ENCODE results near the gene BTG3. TPM values are rescaled to one million over a fixed set of nuclear protein-coding genes. Genes with fewer than 3 reads are reported as not detected.

The BTG3 gene
- total and polyA plus RNA-seq, 11 donors: 2.6 to 16.1 (median 6.4) TPM

DNA sequence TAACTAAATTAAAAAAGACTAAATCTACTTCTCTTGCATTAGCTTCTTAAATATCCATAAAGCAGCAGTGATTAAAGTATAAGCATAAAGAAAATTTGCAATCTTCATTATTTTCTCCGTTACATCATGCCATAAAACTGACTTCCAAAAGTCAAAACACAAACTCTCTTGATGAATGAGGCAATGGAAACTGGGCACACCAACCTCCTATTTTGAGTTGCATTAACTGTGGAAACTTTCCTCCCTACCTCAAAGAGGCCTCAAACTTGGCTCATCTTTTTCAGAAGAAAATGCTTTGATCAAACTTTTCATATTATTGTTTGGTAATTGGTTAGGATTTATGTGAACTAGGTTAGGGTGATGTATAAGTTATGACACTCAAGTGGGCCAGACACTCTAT lies 4.1 kb upstream of the BTG3 start:
- ATAC-seq: no peak
- Histone ChIP-seq H3K4me3 (no peak overlapping the region), H3K4me1 (peaks cover 0 to 13% (median 0%) of the 10 kb centered on the region in 12 donors), H3K27me3 (no peaks in the 10 kb centered on the region), H3K36me3 (no peaks in the 10 kb centered on the region), H3K9me3 (no peaks in the 10 kb centered on the region), H3K27ac (no peak overlapping the region)
- WGBS, 4 donors: 91 to 98% (median 93%) methylated on average over 1 of the region's 1 CpG
- TF ChIP-seq, protein P1, sequence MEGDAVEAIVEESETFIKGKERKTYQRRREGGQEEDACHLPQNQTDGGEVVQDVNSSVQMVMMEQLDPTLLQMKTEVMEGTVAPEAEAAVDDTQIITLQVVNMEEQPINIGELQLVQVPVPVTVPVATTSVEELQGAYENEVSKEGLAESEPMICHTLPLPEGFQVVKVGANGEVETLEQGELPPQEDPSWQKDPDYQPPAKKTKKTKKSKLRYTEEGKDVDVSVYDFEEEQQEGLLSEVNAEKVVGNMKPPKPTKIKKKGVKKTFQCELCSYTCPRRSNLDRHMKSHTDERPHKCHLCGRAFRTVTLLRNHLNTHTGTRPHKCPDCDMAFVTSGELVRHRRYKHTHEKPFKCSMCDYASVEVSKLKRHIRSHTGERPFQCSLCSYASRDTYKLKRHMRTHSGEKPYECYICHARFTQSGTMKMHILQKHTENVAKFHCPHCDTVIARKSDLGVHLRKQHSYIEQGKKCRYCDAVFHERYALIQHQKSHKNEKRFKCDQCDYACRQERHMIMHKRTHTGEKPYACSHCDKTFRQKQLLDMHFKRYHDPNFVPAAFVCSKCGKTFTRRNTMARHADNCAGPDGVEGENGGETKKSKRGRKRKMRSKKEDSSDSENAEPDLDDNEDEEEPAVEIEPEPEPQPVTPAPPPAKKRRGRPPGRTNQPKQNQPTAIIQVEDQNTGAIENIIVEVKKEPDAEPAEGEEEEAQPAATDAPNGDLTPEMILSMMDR (IDR thresholded peaks at IDR 0.05): no peak
- no peak for TF ChIP-seq POLR2A (IDR thresholded peaks at IDR 0.05)
- DNase-seq: no peak
- intact Hi-C loops (cut with DNase I): loop anchor here in 1 of 10 donors (10.0 kb wide), 1 partner anchor 198 kb away; the partner anchor contains the start of gene C21orf91

DNA sequence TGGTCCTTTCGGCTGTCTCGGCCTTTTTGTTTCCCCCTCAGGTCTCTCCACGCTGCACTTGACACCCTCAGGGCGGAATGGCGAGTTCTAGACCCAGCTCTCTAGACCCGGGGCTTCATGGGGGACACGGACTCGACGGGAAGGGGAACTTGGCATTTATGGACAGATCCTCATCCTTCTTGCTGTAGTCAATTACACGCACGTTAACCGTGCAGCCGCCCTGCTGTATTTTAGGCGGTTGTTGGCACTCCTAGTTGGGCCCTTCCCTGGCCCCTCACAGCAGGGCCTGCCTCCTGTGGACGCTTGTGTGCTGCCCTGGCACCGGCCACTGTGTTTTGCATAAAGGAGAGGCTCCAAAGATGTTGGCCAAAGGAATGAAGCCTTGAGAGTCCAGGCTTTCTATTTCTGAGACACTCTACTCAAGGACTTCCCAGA lies 558 bp upstream of the BTG3 start:
- H3K36me3 ChIP-seq: peaks cover 0 to 4% (median 0%) of the 10 kb centered on the region in 9 donors
- intact Hi-C loops (cut with DNase I): loop anchor here in 3 of 10 donors (2.0 to 10.0 kb wide), 4 partner anchors 202 to 289 kb away; partner anchors contain the start of gene C21orf91 (in 2 of the 3)
- H3K27me3 ChIP-seq: no peaks in the 10 kb centered on the region
- H3K4me1 ChIP-seq: peaks cover 0 to 13% (median 6%) of the 10 kb centered on the region in 12 donors
- H3K9me3 ChIP-seq: peaks cover 0 to 4% (median 0%) of the 10 kb centered on the region in 12 donors
- H3K27ac ChIP-seq: peak overlapping the region; percentile 53 to 91 (median 83)
- 22 to 38% (median 26%) methylated on average over 13 to 16 of the region's 16 CpGs for WGBS, 4 donors
- peak; percentile 19 to 68 (median 29) for DNase-seq
- peak overlapping the region; percentile 50 to 88 (median 79) for H3K4me3 ChIP-seq
- TF ChIP-seq, protein P1 (IDR thresholded peaks at IDR 0.05): no peak
- no peak for TF ChIP-seq POLR2A (IDR thresholded peaks at IDR 0.05)
- peak in 2 of 4 donors; percentile 6 to 18 for ATAC-seq

DNA sequence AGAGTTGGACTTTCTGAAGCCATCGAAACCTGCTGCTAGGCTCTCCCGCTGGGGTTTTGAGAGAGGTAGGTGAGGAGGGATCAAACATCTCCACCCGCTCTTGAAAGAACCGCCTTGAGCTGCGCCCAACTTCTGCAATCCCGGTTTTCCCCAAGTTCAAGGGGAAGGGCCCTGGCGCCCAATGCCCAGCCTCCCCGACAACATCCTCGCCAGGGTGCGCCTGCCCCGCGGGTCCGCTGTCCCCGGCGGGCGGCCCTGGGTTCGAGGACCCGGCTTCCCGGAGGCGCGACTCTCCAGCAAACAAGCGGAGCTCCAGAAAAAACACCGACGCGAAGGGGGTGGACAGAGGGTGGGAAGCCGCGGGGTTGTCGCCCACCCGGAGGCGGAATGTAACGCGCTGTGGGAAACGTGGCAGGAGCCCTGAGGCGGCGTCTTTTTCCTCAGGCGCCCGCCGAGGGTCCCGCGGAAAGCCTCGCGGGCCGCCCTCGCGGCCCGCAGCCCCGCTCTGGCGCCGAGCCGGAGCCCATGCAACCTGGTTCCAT lies 607 bp downstream of the BTG3 start:
- DNase-seq (peak; percentile 16 to 68 (median 35)), ATAC-seq (peak in 3 of 4 donors; percentile 3 to 32 (median 26))
- Histone ChIP-seq H3K9me3 (peaks cover 0 to 4% (median 0%) of the 10 kb centered on the region in 12 donors), H3K36me3 (peaks cover 0 to 12% (median 7%) of the 10 kb centered on the region in 9 donors), H3K27ac (peak overlapping the region; percentile 1 to 91 (median 83)), H3K4me3 (peak overlapping the region; percentile 50 to 88 (median 79)), H3K4me1 (peaks cover 0 to 13% (median 6%) of the 10 kb centered on the region in 12 donors), H3K27me3 (no peaks in the 10 kb centered on the region)
- TF ChIP-seq, protein P1 (IDR thresholded peaks at IDR 0.05): no peak
- TF ChIP-seq POLR2A (IDR thresholded peaks at IDR 0.05): no peak
- intact Hi-C loops (cut with DNase I): loop anchor here in 3 of 10 donors (2.0 to 10.0 kb wide), 4 partner anchors 203 to 290 kb away; partner anchors contain the start of gene C21orf91 (in 2 of the 3)
- 0 to 2% (median 1%) methylated on average over 20 to 50 of the region's 50 CpGs for WGBS, 4 donors

DNA sequence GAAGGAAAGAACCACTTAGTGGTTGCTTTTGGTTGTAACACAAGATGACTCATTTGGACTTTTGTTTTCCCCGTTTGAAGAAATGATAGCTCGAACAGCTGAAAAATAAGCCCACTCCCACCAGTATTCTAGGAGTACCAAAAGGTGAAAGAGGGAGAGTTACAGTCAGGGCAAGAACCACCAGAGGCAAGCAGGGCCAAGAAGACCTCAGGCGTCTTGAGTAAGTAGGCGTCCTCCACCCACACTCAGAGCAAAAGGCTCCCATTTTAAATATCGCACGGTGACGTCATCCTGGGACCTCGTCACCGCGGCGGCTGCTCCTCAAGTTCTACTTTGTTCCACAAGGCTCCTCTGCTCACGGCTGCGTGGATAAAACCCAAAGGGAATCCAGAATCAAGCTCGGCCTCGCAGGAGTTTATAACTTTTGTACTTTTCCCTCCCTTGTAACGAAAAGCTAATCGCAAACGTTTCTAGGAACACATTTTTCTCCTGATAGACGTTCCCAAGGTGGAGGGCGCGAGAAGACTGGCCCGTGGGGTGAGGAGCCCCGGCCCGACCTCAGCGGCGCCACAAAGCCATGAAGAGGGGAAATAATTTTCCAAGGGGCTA lies 1.2 kb downstream of the BTG3 start:
- DNase-seq (peak; percentile 72 to 85 (median 80)), ATAC-seq (peak; percentile 55 to 87 (median 70))
- intact Hi-C loops (cut with DNase I): loop anchor here in 3 of 10 donors (2.0 to 10.0 kb wide), 4 partner anchors 203 to 291 kb away; partner anchors contain the start of gene C21orf91 (in 2 of the 3)
- 2 to 3% (median 2%) methylated on average over 26 of the region's 26 CpGs for WGBS, 4 donors
- Histone ChIP-seq H3K4me1 (peaks cover 0 to 13% (median 6%) of the 10 kb centered on the region in 12 donors), H3K9me3 (peaks cover 0 to 4% (median 0%) of the 10 kb centered on the region in 12 donors), H3K36me3 (peaks cover 0 to 15% (median 7%) of the 10 kb centered on the region in 9 donors), H3K27ac (peak overlapping the region in 11 of 12 donors; percentile 72 to 91 (median 83)), H3K4me3 (peak overlapping the region; percentile 50 to 88 (median 79)), H3K27me3 (no peaks in the 10 kb centered on the region)
- no peak for TF ChIP-seq POLR2A (IDR thresholded peaks at IDR 0.05)

All from heart left ventricle (tissue), 16 donors.